ENCODE measurements around the gene CCDC148.

The CCDC148 gene

DNA sequence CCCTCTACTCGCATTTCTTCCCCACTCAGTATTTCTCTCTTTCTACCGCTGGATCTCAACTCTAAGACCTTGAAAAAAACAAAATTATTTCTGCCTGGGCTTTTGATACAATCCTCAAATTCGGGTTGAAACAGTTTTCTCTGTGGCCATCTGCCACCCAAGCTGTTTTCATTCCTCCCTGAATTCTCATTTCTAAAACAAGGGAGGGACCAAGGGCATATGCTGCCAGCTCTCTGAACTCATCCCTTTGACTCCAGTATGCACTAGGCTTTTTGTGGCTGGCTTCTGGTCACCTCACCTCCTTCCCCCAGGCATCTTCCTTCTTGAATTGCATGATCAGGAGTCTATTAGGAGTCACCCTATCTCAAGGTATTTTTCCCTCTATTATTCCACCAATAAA, 49.5 kb downstream of the CCDC148 start:
- H3K4me3 ChIP-seq (ENCODE audit: low read depth, low read length): no peak overlapping the region
- no peak for TF ChIP-seq CTCF (IDR thresholded peaks at IDR 0.05; ENCODE audit: low read depth, low read length, missing control alignments)
- no peaks in the 10 kb centered on the region for H3K36me3 ChIP-seq (replicated peaks)
- H3K27ac ChIP-seq: no peak overlapping the region
- no peak for DNase-seq
- no peaks in the 10 kb centered on the region for H3K27me3 ChIP-seq (replicated peaks)
- in situ Hi-C loops (cut with HindIII; ENCODE audit: low pct_ligation_motif_present, low sequenced_read_pairs): no loop called here

- Histone ChIP-seq H3K36me3 (replicated peaks) (no peaks in the 10 kb centered on the region), H3K27ac (no peak overlapping the region), H3K4me3 (ENCODE audit: low read depth, low read length) (no peak overlapping the region), H3K27me3 (replicated peaks) (no peaks in the 10 kb centered on the region)
- in situ Hi-C loops (cut with HindIII; ENCODE audit: low pct_ligation_motif_present, low sequenced_read_pairs): no loop called here
- no peak for TF ChIP-seq CTCF (IDR thresholded peaks at IDR 0.05; ENCODE audit: low read depth, low read length, missing control alignments)
- DNase-seq: no peak
Measured at GRCh38 chr2:158405341-158405740, 51.2 kb downstream of the CCDC148 start.

DNA sequence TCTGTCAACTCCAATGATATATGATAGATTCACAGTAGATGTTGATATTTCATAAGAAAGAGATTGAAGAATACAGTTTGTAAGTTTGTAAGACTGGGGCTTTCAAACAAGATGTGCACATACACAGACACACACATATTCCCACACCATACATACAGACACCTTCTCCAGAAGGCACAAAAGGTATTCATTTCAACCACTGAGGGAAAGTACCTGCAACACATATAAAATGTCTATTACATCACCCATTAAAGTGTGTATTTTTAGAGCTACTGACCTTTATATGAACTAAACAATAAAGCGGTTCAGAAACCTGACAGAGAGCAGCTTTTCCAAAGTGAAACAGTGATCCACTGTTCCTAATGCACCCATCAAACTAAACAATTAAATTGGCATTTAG, 53.3 kb downstream of the CCDC148 start:
- H3K27me3 ChIP-seq (replicated peaks): no peaks in the 10 kb centered on the region
- DNase-seq: no peak
- in situ Hi-C loops (cut with HindIII; ENCODE audit: low pct_ligation_motif_present, low sequenced_read_pairs): no loop called here
- TF ChIP-seq CTCF (IDR thresholded peaks at IDR 0.05; ENCODE audit: low read depth, low read length, missing control alignments): no peak
- no peak overlapping the region for H3K4me3 ChIP-seq (ENCODE audit: low read depth, low read length)
- no peaks in the 10 kb centered on the region for H3K36me3 ChIP-seq (replicated peaks)
- H3K27ac ChIP-seq: no peak overlapping the region

DNA sequence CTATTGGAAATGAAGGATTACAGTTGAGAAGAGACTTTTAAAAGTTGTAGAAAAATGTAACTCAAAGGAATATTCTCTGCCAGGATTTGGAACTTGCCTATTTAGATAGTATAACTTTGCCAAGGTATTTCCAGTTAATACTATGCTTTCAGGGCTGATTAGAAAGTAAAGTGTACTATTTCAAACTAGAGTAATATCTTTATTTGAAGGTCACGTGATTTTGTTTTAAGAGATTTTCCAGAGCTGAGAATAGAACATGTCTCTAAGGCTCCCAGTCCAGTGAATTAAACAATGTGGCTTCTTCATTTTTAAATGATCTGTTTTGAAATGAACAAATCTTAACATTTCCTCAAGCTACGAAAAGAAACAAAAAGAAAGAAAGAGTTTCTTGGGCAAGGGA, 53.9 kb downstream of the CCDC148 start:
- no peak for DNase-seq
- Histone ChIP-seq H3K4me3 (ENCODE audit: low read depth, low read length) (no peak overlapping the region), H3K27me3 (replicated peaks) (no peaks in the 10 kb centered on the region), H3K36me3 (replicated peaks) (no peaks in the 10 kb centered on the region), H3K27ac (no peak overlapping the region)
- TF ChIP-seq CTCF (IDR thresholded peaks at IDR 0.05; ENCODE audit: low read depth, low read length, missing control alignments): no peak
- in situ Hi-C loops (cut with HindIII; ENCODE audit: low pct_ligation_motif_present, low sequenced_read_pairs): no loop called here

DNA sequence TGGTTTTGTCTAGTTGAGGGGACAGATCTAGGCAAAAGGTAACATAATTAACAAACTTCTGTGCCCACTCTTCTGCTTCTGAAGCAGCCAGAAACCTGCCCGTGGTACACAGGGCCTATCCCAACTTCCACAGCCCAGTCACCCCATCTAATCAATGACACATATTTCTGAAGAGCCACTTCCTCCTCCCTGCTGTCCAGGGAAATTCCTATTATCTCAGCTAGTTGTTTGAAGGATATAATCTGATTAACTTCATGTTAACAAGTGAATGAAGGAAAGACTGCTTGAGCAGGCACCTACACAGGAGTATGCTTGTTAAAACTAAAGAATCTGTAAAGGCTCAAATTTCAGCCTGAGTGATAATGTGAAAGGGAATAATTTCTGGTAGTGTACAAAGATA, 61.4 kb downstream of the CCDC148 start:
- in situ Hi-C loops (cut with HindIII; ENCODE audit: low pct_ligation_motif_present, low sequenced_read_pairs): no loop called here
- peak; percentile 34 for DNase-seq
- no peak overlapping the region for H3K4me3 ChIP-seq (ENCODE audit: low read depth, low read length)
- no peaks in the 10 kb centered on the region for H3K27me3 ChIP-seq (replicated peaks)
- H3K36me3 ChIP-seq (replicated peaks): no peaks in the 10 kb centered on the region
- TF ChIP-seq CTCF (IDR thresholded peaks at IDR 0.05; ENCODE audit: low read depth, low read length, missing control alignments): no peak
- no peak overlapping the region for H3K27ac ChIP-seq

DNA sequence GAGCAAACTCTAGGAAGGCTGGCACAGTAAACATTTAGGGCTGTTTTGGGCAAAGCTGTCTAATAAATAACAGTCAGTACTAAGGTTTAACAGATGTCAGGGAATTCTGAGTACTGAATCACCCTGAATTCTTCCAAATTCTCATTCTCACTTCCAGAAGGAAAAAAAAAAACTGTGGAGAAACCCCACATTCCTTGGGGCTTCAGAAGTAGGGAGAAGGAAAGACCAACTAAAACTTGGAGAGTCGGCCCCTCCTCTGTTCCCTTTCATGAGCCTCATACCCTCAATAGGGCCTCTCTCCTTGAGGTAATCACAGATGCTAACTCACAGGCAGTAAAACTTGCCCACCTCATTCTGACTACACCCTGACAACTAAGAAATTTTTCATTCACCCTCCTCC, 62.1 kb downstream of the CCDC148 start:
- TF ChIP-seq CTCF (IDR thresholded peaks at IDR 0.05; ENCODE audit: low read depth, low read length, missing control alignments): no peak
- in situ Hi-C loops (cut with HindIII; ENCODE audit: low pct_ligation_motif_present, low sequenced_read_pairs): no loop called here
- no peaks in the 10 kb centered on the region for H3K27me3 ChIP-seq (replicated peaks)
- no peak overlapping the region for H3K27ac ChIP-seq
- no peaks in the 10 kb centered on the region for H3K36me3 ChIP-seq (replicated peaks)
- no peak for DNase-seq
- H3K4me3 ChIP-seq (ENCODE audit: low read depth, low read length): no peak overlapping the region
